Activated CD4-positive, alpha-beta T cell treated with anti-CD3 and anti-CD28 coated beads, Interleukin-2, amount 10 ng/mL, durations not matched to agents 7 days and 5 days (primary cell): ENCODE results near the gene CCDC6. TPM values are rescaled to one million over a fixed set of nuclear protein-coding genes. Genes with fewer than 3 reads are reported as not detected.

ENCODE experiments used
- CTCF ChIA-PET: fragments of 350-600 bp; sonication (Branson Sonifier 250); formaldehyde crosslinking; loops from one replicate; lab custom pipeline; 2021; ENCODE audit warnings: antibody characterized with exemption; lab: Charles Lee
- POLR2A ChIA-PET: fragments of 350-600 bp; sonication (Branson Sonifier 250); formaldehyde crosslinking; loops from one replicate; lab custom pipeline; 2021; ENCODE audit warnings: antibody characterized with exemption; lab: Charles Lee
- DNase-seq: peaks from one replicate; pipeline ENCODE4 v3.0.0-alpha.2; 2020
- H3K27ac Mint-ChIP-seq: one replicate; pipeline ENCODE4 v1.8.0; 2021; ENCODE audit warnings: mild to moderate bottlenecking, moderate library complexity, mixed read lengths
- H3K27me3 Mint-ChIP-seq: one replicate; pipeline ENCODE4 v1.8.0; 2021; ENCODE audit warnings: mixed read lengths
- H3K36me3 Mint-ChIP-seq: one replicate; pipeline ENCODE4 v1.8.0; 2021; ENCODE audit warnings: low read depth, mixed read lengths
- H3K4me1 Mint-ChIP-seq: one replicate; pipeline ENCODE4 v1.8.0; 2021; ENCODE audit warnings: mixed read lengths
- H3K4me3 Mint-ChIP-seq: one replicate; pipeline ENCODE4 v1.8.0; 2021; ENCODE audit warnings: mild to moderate bottlenecking, moderate library complexity, mixed read lengths
- H3K9me3 Mint-ChIP-seq: one replicate; pipeline ENCODE4 v1.8.0; 2021; ENCODE audit warnings: mixed read lengths
- total RNA-seq, 2 experiments: library from RNA; stranded (reverse); gene quantifications; one replicate each; pipeline ENCODE4 v1.2.3, GENCODE V29; 2021

The CCDC6 gene
- total RNA-seq, 2 experiments from 2014 or later, result 18.9 to 21.8 TPM

DNA sequence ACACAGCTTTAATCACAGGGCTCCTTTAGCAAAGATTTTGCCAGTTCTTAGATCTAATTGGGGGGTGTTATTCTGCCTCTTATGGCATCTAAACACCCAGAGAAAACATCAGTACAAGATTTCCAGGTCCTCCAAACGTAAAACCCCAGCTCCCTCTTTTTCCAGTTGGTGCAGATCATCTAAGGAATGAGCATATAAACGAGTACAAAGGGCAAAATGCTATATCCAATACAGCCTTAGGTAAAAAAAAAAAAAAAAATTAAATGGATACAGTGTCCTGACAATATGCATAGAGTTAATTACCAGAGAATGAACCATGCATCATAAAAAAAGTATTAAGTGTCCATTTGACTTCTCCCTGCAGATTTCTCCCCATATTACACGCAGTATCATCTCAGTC is 50.3 kb downstream of the CCDC6 start:
- peaks cover 24% of the 10 kb centered on the region for H3K36me3 Mint-ChIP-seq
- H3K4me3 Mint-ChIP-seq, result no peak overlapping the region
- peaks cover 4% of the 10 kb centered on the region for H3K9me3 Mint-ChIP-seq
- ChIA-PET POLR2A (no interaction called here), CTCF (interaction anchor here (0.6 to 2.3 kb wide), 6 partner anchors 9 to 1492 kb away, joined by 3 to 7 read pairs (median 6); partner anchors contain the start of gene CCDC6)
- H3K27ac Mint-ChIP-seq, result no peak overlapping the region
- DNase-seq, result no peak
- no peaks in the 10 kb centered on the region for H3K27me3 Mint-ChIP-seq
- H3K4me1 Mint-ChIP-seq, result peaks cover 10% of the 10 kb centered on the region

GRCh38 chr10:59854571-59854970 is 51.8 kb downstream of the CCDC6 start:
- Mint-ChIP-seq H3K4me1 (peaks cover 10% of the 10 kb centered on the region), H3K36me3 (peaks cover 18% of the 10 kb centered on the region), H3K27ac (no peak overlapping the region), H3K4me3 (no peak overlapping the region), H3K9me3 (peaks cover 4% of the 10 kb centered on the region), H3K27me3 (no peaks in the 10 kb centered on the region)
- DNase-seq, result no peak
- POLR2A ChIA-PET, result no interaction called here
- CTCF ChIA-PET, result interaction anchor here (0.6 to 2.3 kb wide), 6 partner anchors 8 to 51 kb away, joined by 3 to 7 read pairs (median 3); partner anchors contain the start of gene CCDC6

DNA sequence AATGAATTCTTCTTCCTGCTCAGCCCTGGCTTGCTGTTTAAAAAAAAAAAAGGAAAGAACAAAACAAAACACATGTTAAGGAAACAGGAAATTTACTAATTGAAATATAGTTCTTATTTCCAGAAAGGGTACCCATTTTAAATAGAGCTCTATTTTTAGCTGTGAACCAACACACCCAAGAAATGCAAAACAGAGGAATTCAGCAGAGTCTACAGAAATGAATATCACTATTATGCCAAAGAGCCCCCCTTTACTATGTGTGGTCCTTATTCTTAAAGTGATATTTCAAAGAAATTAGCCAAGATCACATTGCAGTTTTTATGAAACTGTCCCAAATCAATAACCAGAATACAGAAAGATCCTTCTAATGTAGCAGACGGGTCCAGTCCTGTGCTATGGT is 53.7 kb downstream of the CCDC6 start:
- ChIA-PET POLR2A (no interaction called here), CTCF (interaction anchor here (0.7 to 1.4 kb wide), 3 partner anchors 14 to 54 kb away, joined by 3 to 5 read pairs (median 3); partner anchors contain the start of gene CCDC6)
- no peaks in the 10 kb centered on the region for H3K27me3 Mint-ChIP-seq

DNA sequence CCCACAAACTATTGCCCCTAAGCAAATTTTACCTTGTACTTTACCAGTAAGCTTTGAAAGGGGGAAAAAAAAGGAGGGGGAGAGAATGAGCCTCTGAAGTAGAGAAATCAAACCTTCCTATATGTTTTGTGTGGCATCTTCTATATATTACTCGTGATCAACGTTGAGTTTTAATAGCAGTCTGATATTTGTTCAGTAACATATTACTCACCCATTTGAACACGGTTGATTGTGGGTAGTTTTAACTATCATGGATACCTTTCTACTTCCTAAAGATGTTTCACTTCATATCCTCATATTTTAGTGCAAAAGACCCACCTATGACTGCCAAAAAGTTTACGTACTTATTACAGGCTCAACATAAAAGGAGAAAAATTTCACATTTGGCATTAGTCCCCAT is 54.5 kb downstream of the CCDC6 start:
- peaks cover 4% of the 10 kb centered on the region for H3K9me3 Mint-ChIP-seq
- H3K27ac Mint-ChIP-seq, result no peak overlapping the region
- H3K27me3 Mint-ChIP-seq, result no peaks in the 10 kb centered on the region
- ChIA-PET POLR2A (no interaction called here), CTCF (no interaction called here)
- H3K36me3 Mint-ChIP-seq, result peaks cover 21% of the 10 kb centered on the region
- no peak for DNase-seq
- no peak overlapping the region for H3K4me3 Mint-ChIP-seq
- H3K4me1 Mint-ChIP-seq, result peaks cover 12% of the 10 kb centered on the region

More for the DNA sequence above, 53.7 kb downstream of the CCDC6 start:
- Mint-ChIP-seq H3K4me1 (peaks cover 12% of the 10 kb centered on the region), H3K9me3 (peaks cover 4% of the 10 kb centered on the region), H3K36me3 (peaks cover 21% of the 10 kb centered on the region), H3K4me3 (no peak overlapping the region), H3K27ac (no peak overlapping the region)
- no peak for DNase-seq

DNA sequence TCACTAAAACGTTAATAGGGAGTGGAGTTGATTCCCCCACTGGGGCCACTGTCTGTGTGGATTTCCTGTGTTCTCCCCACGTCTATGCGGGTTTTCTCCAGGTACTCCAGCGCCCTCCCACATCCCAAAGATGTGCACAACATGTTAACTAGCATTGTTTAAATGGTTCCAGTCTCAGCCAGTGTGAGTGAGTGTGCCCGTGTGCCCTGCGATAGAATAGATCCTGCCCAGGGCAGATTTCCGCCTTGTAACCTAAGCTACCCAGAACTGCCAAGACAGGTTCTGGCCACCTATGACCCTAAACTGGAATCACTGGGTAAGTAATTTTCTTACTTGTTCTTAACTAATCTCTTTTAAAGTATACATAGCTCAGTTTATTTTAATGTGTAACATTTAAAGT is 58.5 kb downstream of the CCDC6 start:
- Mint-ChIP-seq H3K36me3 (peaks cover 26% of the 10 kb centered on the region), H3K4me1 (peaks cover 17% of the 10 kb centered on the region), H3K27me3 (no peaks in the 10 kb centered on the region), H3K9me3 (no peaks in the 10 kb centered on the region), H3K27ac (no peak overlapping the region), H3K4me3 (no peak overlapping the region)
- CTCF ChIA-PET, result interaction anchor here (2.5 kb wide), 1 partner anchor 17 kb away, joined by 8 read pairs; no protein-coding TSS in a partner anchor
- POLR2A ChIA-PET, result no interaction called here
- DNase-seq, result no peak

- H3K36me3 Mint-ChIP-seq, result peaks cover 28% of the 10 kb centered on the region
- H3K27ac Mint-ChIP-seq, result no peak overlapping the region
- no peaks in the 10 kb centered on the region for H3K9me3 Mint-ChIP-seq
- no peak for DNase-seq
- ChIA-PET POLR2A (no interaction called here), CTCF (interaction anchor here (2.5 kb wide), 1 partner anchor 18 kb away, joined by 8 read pairs; no protein-coding TSS in a partner anchor)
- no peaks in the 10 kb centered on the region for H3K27me3 Mint-ChIP-seq
- peaks cover 13% of the 10 kb centered on the region for H3K4me1 Mint-ChIP-seq
- no peak overlapping the region for H3K4me3 Mint-ChIP-seq
Observed at GRCh38 chr10:59847326-59847725, 59.0 kb downstream of the CCDC6 start.

GRCh38 chr10:59844436-59844835 is 61.9 kb downstream of the CCDC6 start:
- POLR2A ChIA-PET, result no interaction called here
- H3K36me3 Mint-ChIP-seq, result peaks cover 21% of the 10 kb centered on the region
- CTCF ChIA-PET, result interaction anchor here (0.5 to 1.4 kb wide), 6 partner anchors 10 to 198 kb away, joined by 3 to 5 read pairs (median 4); partner anchors contain the start of gene CCDC6
- H3K4me3 Mint-ChIP-seq, result no peak overlapping the region
- H3K27me3 Mint-ChIP-seq, result no peaks in the 10 kb centered on the region
- H3K27ac Mint-ChIP-seq, result no peak overlapping the region
- no peaks in the 10 kb centered on the region for H3K9me3 Mint-ChIP-seq
- peaks cover 13% of the 10 kb centered on the region for H3K4me1 Mint-ChIP-seq
- no peak for DNase-seq

DNA sequence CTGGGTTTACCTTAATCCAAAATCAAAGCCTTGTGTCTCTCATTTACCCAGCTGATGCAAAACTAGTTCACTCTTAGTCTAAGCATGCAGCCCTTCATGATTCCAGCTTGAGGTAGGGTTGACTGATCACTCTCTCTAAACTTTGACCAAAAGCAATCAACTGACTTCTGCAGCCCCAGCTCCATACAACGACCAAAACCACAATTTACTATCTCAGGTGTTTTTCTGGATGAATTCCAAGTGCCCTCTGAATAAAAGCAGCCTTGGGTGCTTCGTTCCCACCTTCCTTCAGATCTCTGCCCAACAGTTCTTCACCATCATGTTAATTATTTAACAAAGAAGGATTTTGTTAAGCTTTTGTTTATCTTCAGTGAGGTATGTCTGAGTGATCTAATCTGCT is 62.6 kb downstream of the CCDC6 start:
- Mint-ChIP-seq H3K27ac (no peak overlapping the region), H3K4me1 (peaks cover 13% of the 10 kb centered on the region), H3K36me3 (peaks cover 18% of the 10 kb centered on the region), H3K27me3 (no peaks in the 10 kb centered on the region), H3K9me3 (no peaks in the 10 kb centered on the region), H3K4me3 (no peak overlapping the region)
- ChIA-PET CTCF (interaction anchor here (0.5 to 0.7 kb wide), 2 partner anchors 23 to 62 kb away, joined by 3 to 4 read pairs; partner anchors contain the start of gene CCDC6), POLR2A (no interaction called here)
- DNase-seq, result no peak

- Mint-ChIP-seq H3K9me3 (no peaks in the 10 kb centered on the region), H3K36me3 (peaks cover 12% of the 10 kb centered on the region), H3K27ac (no peak overlapping the region), H3K4me1 (peaks cover 6% of the 10 kb centered on the region), H3K4me3 (no peak overlapping the region), H3K27me3 (no peaks in the 10 kb centered on the region)
- no peak for DNase-seq
- POLR2A ChIA-PET, result no interaction called here
- CTCF ChIA-PET, result interaction anchor here (1.0 kb wide), 1 partner anchor 33 kb away, joined by 4 read pairs; no protein-coding TSS in a partner anchor
Observed at GRCh38 chr10:59839576-59839975, 66.8 kb downstream of the CCDC6 start.

- CTCF ChIA-PET, result interaction anchor here (0.6 to 1.2 kb wide), 2 partner anchors 68 to 1128 kb away, joined by 3 read pairs; partner anchors contain the start of gene CCDC6
- POLR2A ChIA-PET, result no interaction called here
- Mint-ChIP-seq H3K9me3 (no peaks in the 10 kb centered on the region), H3K4me3 (no peak overlapping the region), H3K27me3 (no peaks in the 10 kb centered on the region), H3K4me1 (peaks cover 9% of the 10 kb centered on the region), H3K27ac (no peak overlapping the region), H3K36me3 (peaks cover 7% of the 10 kb centered on the region)
- DNase-seq, result no peak
Observed at GRCh38 chr10:59838085-59838789, 68.1 kb downstream of the CCDC6 start.

DNA sequence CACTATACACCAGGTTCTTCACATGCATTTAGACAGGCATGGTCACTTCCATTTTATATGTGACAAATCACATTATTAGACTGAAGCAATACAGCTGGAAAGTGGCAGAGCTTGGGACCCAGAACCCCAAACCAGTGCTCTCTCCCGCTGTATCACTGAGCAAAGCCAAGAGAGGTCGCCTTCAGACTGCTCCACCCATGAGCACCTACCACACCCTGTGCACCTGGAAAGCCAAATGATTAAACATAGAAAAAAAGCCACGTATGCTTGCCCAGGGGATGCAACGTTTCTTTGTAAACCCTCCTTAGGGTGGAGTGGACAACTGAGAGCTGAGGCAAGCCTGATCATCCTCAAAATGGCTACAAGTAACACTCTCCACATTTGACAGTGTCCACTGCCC is 72.5 kb downstream of the CCDC6 start:
- Mint-ChIP-seq H3K27me3 (no peaks in the 10 kb centered on the region), H3K9me3 (no peaks in the 10 kb centered on the region), H3K4me1 (peaks cover 26% of the 10 kb centered on the region), H3K4me3 (no peak overlapping the region), H3K27ac (no peak overlapping the region), H3K36me3 (peaks cover 20% of the 10 kb centered on the region)
- DNase-seq, result no peak
- ChIA-PET POLR2A (no interaction called here), CTCF (interaction anchor here (1.1 to 1.5 kb wide), 2 partner anchors 10 to 73 kb away, joined by 3 to 4 read pairs; partner anchors contain the start of gene CCDC6)

DNA sequence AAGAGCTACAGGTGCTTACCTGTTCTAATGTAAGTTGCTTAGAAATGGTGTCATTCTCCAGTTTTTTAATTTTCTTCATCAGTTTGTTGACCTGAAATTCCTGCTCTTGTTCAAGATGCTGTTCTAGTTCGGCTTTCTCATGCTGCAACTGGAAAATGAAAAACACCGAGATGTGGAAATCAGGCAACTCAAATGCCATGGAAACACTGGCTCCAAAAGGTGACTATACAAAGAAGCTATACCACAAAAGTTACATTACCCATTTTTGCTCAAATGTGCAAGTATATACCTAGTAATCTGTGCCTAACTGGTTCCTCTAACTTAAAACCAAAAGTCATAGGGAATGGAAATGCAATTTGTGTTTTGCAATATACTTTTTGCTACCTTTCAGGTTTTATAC is 73.8 kb downstream of the CCDC6 start:
- no peak for DNase-seq
- Mint-ChIP-seq H3K4me3 (no peak overlapping the region), H3K27ac (no peak overlapping the region), H3K27me3 (no peaks in the 10 kb centered on the region), H3K4me1 (peaks cover 26% of the 10 kb centered on the region), H3K9me3 (no peaks in the 10 kb centered on the region), H3K36me3 (peaks cover 23% of the 10 kb centered on the region)
- POLR2A ChIA-PET, result no interaction called here
- CTCF ChIA-PET, result no interaction called here
